Smooth muscle cell (in vitro differentiated cells): ENCODE measurements around the gene FAM81B. TPM values are rescaled to one million over a fixed set of nuclear protein-coding genes. Genes with fewer than 3 reads are reported as not detected.
"Not testable (repeated sequence)": the region's sequence is repeated elsewhere in the genome, so short reads cannot be mapped to it uniquely, and the experiment has no call there.

Source experiments
- DNase-seq: peaks from one replicate; lab custom pipeline; 2025; ENCODE audit not compliant: unreplicated experiment; lab: John Stamatoyannopoulos, UW
- H2AFZ ChIP-seq: fragments of 200-600 bp; sonication (generic); 2 replicates; pipeline ENCODE4 v1.6.0; 2016; ENCODE audit warnings: antibody characterized with exemption, low read depth, mild to moderate bottlenecking
- H3F3A ChIP-seq: fragments of 200-600 bp; sonication (generic); 2 replicates; pipeline ENCODE4 v1.6.0; 2017; ENCODE audit warnings: antibody characterized with exemption, low read depth
- H3K27ac ChIP-seq: fragments of 200-600 bp; sonication (generic); 2 replicates; pipeline ENCODE4 v1.5.1; 2016; ENCODE audit warnings: low read depth, mild to moderate bottlenecking
- H3K27me3 ChIP-seq: fragments of 200-600 bp; sonication (generic); 2 replicates; pipeline ENCODE4 v1.6.1; 2016; ENCODE audit warnings: low read depth, mild to moderate bottlenecking
- H3K36me3 ChIP-seq: fragments of 200-600 bp; sonication (generic); 2 replicates; pipeline ENCODE4 v1.5.1; 2016; ENCODE audit warnings: low read depth
- H3K4me1 ChIP-seq: fragments of 200-600 bp; sonication (generic); 2 replicates; pipeline ENCODE4 v1.5.1; 2016; ENCODE audit warnings: low read depth
- H3K4me2 ChIP-seq: fragments of 200-600 bp; sonication (generic); 2 replicates; pipeline ENCODE4 v1.6.0; 2016; ENCODE audit warnings: mild to moderate bottlenecking
- H3K4me3 ChIP-seq: fragments of 200-600 bp; sonication (generic); 2 replicates; pipeline ENCODE4 v1.5.1; 2016; ENCODE audit warnings: mild to moderate bottlenecking
- H3K79me2 ChIP-seq: fragments of 200-600 bp; sonication (generic); 2 replicates; pipeline ENCODE4 v1.6.0; 2016; ENCODE audit warnings: low read depth, mild to moderate bottlenecking
- H3K9ac ChIP-seq: fragments of 200-600 bp; sonication (generic); 2 replicates; pipeline ENCODE4 v1.6.0; 2016; ENCODE audit warnings: low read depth
- H3K9me3 ChIP-seq: fragments of 200-600 bp; sonication (generic); replicated peaks from 2 replicates; pipeline ENCODE4 v1.5.1; 2016; ENCODE audit warnings: low read depth
- H4K20me1 ChIP-seq: fragments of 200-600 bp; sonication (generic); 2 replicates; pipeline ENCODE4 v1.6.0; 2016; ENCODE audit warnings: low read depth
- WGBS: methylation state at CpG from one replicate; pipeline ENCODE4 v1.1.7; 2016; ENCODE audit warnings: low lambda C conversion rate; 5-methylcytosine and 5-hydroxymethylcytosine counted together
- polyA plus RNA-seq: library from polyadenylated mRNA; unstranded; fragments of >200 nt; fragmentation: Nextera tagmentation; extraction: Ambion mirVana; gene quantifications from 2 replicates; pipeline ENCODE4 v1.2.1, GENCODE V29; 2016
- total RNA-seq: library from RNA; depleted of rRNA; stranded (reverse); fragments of >200 nt; gene quantifications from 2 replicates; pipeline ENCODE4 v1.2.3, GENCODE V29; 2014
- TF ChIP-seq, protein P1 (sequence below): fragments of 200-600 bp; sonication (generic); IDR thresholded peaks from 2 replicates; pipeline ENCODE4 v1.5.1; 2017; ENCODE audit warnings: borderline replicate concordance, mild to moderate bottlenecking, antibody characterized with exemption; ENCODE audit not compliant: insufficient read depth, poor library complexity, severe bottlenecking

The FAM81B gene, protein sequence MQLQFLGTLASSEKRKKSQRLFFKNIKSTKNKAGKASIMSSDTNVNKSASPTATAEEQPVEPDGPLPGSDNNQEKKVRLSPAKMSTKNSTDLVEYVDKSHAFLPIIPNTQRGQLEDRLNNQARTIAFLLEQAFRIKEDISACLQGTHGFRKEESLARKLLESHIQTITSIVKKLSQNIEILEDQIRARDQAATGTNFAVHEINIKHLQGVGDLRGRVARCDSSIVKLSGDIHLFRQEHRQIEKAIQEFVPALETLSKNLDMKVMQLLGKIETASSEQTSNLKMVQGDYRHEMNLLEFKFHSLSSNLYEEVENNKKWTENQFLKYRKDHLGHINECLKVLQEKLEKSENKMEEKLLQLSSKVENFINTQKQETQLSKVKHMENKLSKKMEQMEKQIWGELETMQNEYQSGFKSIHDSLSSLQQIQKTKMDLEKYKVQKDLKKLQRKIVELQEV
- total RNA-seq (not detected in 2 replicates), polyA plus RNA-seq (0.56 TPM in 1 of 2 replicates, not detected in the other)

DNA sequence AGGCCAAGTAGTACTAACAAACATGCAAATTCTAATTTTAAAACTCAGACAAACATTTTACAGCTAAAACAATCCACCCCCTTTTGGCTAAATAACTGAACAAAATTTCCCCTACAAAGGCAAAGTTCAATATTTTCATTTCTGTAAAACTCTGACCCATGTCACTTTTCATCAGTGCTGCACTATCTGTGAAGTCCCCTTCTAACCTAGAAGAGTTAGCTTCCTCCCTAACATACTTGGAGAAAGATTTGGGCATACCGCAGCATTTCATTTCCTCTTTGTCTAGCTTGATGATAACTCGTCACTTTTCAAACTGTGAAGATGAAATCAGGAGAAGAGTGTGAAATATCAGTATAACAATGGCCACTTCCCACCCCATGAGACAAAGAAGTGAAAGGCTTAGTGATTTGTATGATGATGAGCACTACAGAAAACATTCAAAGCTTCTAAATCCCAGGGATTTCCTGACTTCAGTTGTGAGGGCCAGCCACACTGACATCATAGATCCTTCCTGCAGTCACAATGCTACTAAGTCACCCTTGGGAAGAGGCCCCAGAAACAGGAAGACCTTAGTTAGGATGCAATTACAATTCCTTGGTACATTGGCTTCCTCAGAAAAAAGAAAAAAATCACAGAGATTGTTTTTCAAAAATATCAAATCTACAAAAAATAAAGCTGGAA lies at the start of gene FAM81B:
TSS of gene FAM81B (plus strand) at position 555 of the 681 bp plus-strand sequence. CDS start at position 579, 24 bp downstream.
- no peaks in the 10 kb centered on the region for H3K9me3 ChIP-seq
- H3K27me3 ChIP-seq: no peaks in the 10 kb centered on the region
- H3K36me3 ChIP-seq: no peaks in the 10 kb centered on the region
- peak within 1 kb of the TSS; percentile 69 for H3K9ac ChIP-seq
- TF ChIP-seq, protein P1, sequence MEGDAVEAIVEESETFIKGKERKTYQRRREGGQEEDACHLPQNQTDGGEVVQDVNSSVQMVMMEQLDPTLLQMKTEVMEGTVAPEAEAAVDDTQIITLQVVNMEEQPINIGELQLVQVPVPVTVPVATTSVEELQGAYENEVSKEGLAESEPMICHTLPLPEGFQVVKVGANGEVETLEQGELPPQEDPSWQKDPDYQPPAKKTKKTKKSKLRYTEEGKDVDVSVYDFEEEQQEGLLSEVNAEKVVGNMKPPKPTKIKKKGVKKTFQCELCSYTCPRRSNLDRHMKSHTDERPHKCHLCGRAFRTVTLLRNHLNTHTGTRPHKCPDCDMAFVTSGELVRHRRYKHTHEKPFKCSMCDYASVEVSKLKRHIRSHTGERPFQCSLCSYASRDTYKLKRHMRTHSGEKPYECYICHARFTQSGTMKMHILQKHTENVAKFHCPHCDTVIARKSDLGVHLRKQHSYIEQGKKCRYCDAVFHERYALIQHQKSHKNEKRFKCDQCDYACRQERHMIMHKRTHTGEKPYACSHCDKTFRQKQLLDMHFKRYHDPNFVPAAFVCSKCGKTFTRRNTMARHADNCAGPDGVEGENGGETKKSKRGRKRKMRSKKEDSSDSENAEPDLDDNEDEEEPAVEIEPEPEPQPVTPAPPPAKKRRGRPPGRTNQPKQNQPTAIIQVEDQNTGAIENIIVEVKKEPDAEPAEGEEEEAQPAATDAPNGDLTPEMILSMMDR: no peak
- peaks cover 5% of the 10 kb centered on the region for H3F3A ChIP-seq
- no peaks in the 10 kb centered on the region for H3K79me2 ChIP-seq
- peak within 1 kb of the TSS; percentile 88 for H3K27ac ChIP-seq
- no peak for DNase-seq
- H3K4me3 ChIP-seq: no peak within 1 kb of the TSS
- H2AFZ ChIP-seq: peak within 1 kb of the TSS; percentile 8
- H3K4me1 ChIP-seq: no peaks in the 10 kb centered on the region
- 28% methylated on average over 2 of the region's 2 CpGs for WGBS
- H3K4me2 ChIP-seq: peak within 1 kb of the TSS; percentile 30
- no peaks in the 10 kb centered on the region for H4K20me1 ChIP-seq

DNA sequence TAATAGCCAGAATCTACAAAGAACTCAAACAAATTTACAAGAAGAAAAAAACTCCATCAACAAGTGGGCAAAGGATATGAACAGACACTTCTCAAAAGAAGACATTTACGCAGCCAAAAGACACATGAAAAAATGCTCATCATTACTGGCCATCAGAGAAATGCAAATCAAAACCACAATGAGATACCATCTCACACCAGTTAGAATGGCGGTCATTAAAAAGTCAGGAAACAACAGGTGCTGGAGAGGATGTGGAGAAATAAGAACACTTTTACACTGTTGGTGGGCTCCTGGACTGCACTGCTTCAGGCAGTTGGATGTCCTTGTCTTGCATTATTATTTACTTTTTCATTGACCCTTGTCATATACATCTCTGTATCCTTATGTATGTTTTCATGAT lies 49.7 kb upstream of the FAM81B start:
- not testable (repeated sequence) for DNase-seq, H3K4me2 ChIP-seq, H3K27me3 ChIP-seq, H3K36me3 ChIP-seq, H3K9me3 ChIP-seq, H3K79me2 ChIP-seq, H3F3A ChIP-seq, H3K4me1 ChIP-seq, H3K4me3 ChIP-seq, H2AFZ ChIP-seq, H3K9ac ChIP-seq, H3K27ac ChIP-seq, H4K20me1 ChIP-seq
- 87% methylated on average over 2 of the region's 2 CpGs for WGBS

DNA sequence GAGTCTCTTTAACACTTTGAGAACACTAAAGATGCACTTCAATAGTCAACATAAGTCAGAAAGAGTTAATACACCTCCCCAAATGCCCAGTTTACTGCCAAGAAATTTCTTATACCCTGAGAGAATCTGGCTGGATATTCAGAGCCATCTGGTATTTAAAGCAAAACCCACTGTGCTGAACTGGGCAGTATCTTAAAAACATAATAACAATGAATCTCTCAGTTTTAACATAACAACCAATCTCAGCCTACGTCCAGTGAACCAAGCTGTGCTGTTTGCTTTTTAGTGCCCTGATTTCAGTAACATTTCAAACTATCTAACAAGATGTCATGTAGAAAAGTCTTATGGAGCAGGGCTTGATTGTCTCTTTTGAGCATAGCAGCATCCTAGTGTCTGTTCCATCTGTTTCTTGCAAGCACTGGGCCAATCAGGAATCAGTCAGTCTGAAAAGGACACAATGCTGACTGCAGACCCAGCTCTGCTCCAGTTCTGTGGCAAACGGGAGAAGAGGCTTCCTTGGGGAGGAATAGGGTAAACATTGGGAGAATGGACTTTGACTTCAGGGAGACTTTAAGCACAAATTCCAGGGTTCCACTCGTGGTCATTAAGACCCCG lies 43.6 kb upstream of the FAM81B start:
- no peaks in the 10 kb centered on the region for H4K20me1 ChIP-seq
- H3K4me1 ChIP-seq: no peaks in the 10 kb centered on the region
- 73% methylated on average over 4 of the region's 4 CpGs for WGBS

DNA sequence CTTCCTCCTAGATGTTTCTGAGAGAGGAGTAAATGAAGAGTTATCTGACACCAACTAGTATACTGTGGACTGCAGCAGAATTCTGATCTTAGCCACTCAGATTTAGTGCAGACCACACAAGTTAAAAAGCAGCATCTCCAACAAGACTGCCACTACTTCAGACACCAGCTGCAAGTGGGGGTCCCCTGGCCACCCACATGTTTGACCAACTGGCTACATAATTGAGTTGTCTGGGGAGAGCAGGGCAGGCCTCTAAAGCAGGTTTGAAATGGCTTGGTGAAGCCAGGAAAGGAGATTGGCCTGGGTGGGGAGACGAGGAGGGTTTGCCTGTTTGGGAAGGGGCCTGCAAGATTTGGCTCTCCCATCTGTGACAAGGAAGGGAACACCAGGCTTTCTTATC lies 40.5 kb upstream of the FAM81B start:
- Histone ChIP-seq H3F3A (no peaks in the 10 kb centered on the region), H3K4me3 (no peak overlapping the region), H3K79me2 (no peaks in the 10 kb centered on the region), H3K27me3 (no peaks in the 10 kb centered on the region), H3K9ac (no peak overlapping the region), H3K36me3 (no peaks in the 10 kb centered on the region), H3K9me3 (no peaks in the 10 kb centered on the region), H3K4me2 (no peak overlapping the region), H3K4me1 (no peaks in the 10 kb centered on the region), H3K27ac (no peak overlapping the region), H4K20me1 (no peaks in the 10 kb centered on the region), H2AFZ (no peak overlapping the region)
- DNase-seq: no peak
- TF ChIP-seq, protein P1: no peak
- 79% methylated on average over 1 of the region's 1 CpG for WGBS

More for the DNA sequence above, 43.6 kb upstream of the FAM81B start:
- H3K9ac ChIP-seq: no peak overlapping the region
- H3K79me2 ChIP-seq: no peaks in the 10 kb centered on the region
- no peak for DNase-seq
- TF ChIP-seq, protein P1: no peak
- H3K36me3 ChIP-seq: no peaks in the 10 kb centered on the region
- H3K4me3 ChIP-seq: no peak overlapping the region
- no peak overlapping the region for H3K4me2 ChIP-seq
- H3K9me3 ChIP-seq: no peaks in the 10 kb centered on the region
- no peaks in the 10 kb centered on the region for H3K27me3 ChIP-seq
- H3F3A ChIP-seq: no peaks in the 10 kb centered on the region
- no peak overlapping the region for H3K27ac ChIP-seq
- H2AFZ ChIP-seq: no peak overlapping the region
